Omental fat pad (tissue), 4 donors: Measurements from ENCODE around the gene CYB5RL. TPM values are rescaled to one million over a fixed set of nuclear protein-coding genes. Genes with fewer than 3 reads are reported as not detected.

ENCODE experiments used
- ATAC-seq: fragments of 150-250 bp; one replicate; pipeline ENCODE4 v1.9.1; 2016; ENCODE audit warnings: mild to moderate bottlenecking, moderate library complexity; ENCODE audit not compliant: low FRiP score
- DNase-seq: peaks from one replicate; pipeline ENCODE4 v3.0.0-alpha.2; 2019; ENCODE audit warnings: low spot score
- total RNA-seq, 4 donors: library from RNA; depleted of rRNA; stranded (reverse); fragments of >200 nt; gene quantifications; one replicate each; pipeline ENCODE4 v1.1.0, GENCODE V29; 2016
- TF ChIP-seq, protein P1 (sequence below), 3 donors: fragments of 450-650 bp; IDR thresholded peaks; one replicate each; pipeline ENCODE4 v1.5.1; 2016 to 2017; ENCODE audit warnings: antibody characterized with exemption in 3 of 3, mild to moderate bottlenecking in 3 of 3, moderate library complexity in 2 of 3

Gene CYB5RL
- total RNA-seq, 4 donors from 2014 or later, result 3.1 to 7.1 (median 4.1) TPM

DNA sequence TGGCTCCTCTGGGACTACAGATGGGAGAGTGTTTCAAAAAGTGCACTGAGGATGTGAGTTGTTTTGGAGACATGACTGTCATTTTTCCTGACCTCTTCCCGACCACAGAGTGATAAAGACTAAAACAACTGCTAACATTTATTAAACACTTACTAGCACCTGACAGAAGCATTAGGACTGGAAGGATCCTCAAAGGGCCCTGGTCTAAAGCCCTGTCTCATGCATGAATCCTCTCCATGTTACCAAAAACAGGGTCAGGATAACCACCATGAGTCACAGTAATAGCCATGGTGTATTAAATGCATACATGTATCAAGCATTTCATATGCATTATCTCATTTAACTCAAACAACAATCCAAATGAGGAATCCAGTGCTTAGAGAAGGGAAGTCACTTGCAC is 11.5 kb downstream of the CYB5RL start:
- TF ChIP-seq, protein P1, sequence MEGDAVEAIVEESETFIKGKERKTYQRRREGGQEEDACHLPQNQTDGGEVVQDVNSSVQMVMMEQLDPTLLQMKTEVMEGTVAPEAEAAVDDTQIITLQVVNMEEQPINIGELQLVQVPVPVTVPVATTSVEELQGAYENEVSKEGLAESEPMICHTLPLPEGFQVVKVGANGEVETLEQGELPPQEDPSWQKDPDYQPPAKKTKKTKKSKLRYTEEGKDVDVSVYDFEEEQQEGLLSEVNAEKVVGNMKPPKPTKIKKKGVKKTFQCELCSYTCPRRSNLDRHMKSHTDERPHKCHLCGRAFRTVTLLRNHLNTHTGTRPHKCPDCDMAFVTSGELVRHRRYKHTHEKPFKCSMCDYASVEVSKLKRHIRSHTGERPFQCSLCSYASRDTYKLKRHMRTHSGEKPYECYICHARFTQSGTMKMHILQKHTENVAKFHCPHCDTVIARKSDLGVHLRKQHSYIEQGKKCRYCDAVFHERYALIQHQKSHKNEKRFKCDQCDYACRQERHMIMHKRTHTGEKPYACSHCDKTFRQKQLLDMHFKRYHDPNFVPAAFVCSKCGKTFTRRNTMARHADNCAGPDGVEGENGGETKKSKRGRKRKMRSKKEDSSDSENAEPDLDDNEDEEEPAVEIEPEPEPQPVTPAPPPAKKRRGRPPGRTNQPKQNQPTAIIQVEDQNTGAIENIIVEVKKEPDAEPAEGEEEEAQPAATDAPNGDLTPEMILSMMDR (IDR thresholded peaks at IDR 0.05), result no peak
- no peak for DNase-seq
- ATAC-seq, result no peak

DNA sequence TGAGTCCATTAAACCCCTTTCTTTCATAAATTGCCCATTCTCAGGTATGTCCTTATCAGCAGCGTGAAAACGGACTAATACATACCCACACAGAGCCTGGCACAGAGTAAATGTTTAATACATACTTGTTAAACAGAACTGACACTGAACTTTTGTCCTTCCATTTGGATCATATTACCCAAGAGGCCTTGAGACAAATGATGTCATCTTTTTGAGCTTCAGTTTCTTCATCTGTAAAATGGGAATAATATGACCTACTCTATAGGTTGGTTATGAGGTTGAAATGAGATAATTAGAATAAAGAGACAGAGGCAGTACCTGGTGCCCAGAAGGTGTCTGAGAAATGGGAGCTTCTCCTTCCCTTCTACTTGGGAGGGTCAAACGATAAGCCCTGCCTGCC is 13.8 kb downstream of the CYB5RL start:
- DNase-seq (no peak), ATAC-seq (no peak)
- TF ChIP-seq, protein P1 (IDR thresholded peaks at IDR 0.05), result no peak

DNA sequence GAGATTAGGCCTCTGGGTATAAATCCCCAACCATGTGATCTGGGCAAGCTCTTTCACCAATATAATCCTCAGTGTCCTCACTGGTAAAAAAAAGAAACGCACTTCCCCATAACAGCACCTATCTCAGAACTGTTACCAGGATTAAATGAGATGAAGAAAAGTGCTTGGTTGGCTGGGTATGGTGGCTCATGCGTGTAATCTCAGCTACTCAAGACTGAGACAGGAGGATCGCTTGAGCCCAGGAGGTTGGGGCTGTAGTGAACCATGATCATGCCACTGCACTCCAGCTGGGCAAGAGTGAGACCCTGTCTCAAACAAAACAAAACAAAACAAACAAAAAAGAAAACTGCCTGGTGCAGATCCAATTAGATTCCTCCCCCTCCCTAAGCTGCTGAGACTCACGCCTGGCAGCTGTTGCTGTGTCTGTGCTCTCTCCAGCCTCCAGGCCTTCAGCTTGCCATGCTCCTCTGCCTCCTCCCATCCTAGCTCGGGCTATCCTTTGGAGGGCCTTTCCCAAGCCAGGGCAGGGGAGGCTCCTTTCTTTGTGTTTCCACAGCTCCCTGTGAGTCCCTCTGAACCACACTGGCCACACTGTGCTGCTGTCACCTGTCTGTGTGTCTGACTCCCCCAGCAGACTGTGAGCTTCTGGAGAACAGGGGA is 19.0 kb downstream of the CYB5RL start:
- TF ChIP-seq, protein P1 (IDR thresholded peaks at IDR 0.05), result no peak
- no peak for DNase-seq
- no peak for ATAC-seq

DNA sequence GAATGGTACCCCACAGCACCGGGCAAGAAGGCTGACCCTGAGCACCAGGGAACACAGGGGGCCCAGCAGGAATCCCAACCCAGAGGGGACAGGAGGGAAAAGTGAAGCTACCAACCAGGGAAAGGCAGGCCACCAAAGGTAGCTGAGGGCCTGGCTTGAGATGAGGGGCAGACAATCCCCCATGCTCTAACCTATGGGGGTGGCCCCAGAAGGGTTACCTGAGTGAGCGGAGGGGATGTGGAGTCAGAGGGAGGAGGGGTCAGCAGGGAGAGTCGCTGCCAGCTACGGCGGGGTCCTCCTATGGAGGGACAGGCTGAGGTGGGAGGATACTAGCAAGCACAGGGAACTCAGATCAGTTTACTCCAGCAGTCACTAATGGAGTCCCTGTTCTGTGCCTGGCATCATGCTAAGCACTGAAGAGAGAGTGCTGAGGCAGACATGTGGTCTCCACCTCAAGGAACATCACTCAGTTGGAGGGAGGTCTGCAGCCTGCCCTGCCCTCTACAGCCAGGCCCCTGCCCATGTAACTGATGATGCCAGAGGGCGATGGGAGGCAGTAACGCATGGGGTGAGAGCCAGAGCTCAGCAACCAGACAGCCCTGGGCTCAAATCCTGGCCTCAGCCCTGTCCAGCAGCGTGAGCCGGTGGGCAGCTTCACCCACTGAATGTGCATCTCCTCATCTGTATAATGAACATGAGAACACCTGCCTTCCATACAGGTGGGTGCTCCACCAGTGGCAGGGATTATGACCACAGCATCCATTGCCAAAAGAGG is 21.3 kb downstream of the CYB5RL start:
- ATAC-seq, result no peak
- no peak for DNase-seq
- TF ChIP-seq, protein P1 (IDR thresholded peaks at IDR 0.05), result no peak

DNA sequence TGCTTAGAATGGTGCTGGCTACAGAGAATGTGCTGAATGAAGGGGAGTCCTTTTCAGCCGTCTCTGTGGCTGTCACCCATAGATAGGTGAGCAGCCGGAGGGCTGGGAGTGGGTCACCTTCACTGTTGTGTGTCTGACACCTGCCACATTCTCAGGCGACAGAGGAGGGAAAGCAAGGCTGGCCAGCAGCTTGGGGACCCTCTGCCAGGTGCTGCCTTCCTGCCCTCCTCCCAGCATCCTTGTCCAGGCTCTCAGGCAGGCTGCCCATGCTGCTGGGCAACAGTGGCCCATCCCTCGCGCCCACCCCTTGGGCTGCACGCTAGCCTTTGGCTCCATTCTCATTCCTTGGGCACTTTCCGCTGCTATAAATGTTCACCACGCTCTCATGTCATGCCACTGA is 22.1 kb downstream of the CYB5RL start:
- TF ChIP-seq, protein P1 (IDR thresholded peaks at IDR 0.05), result no peak
- DNase-seq, result no peak
- no peak for ATAC-seq

DNA sequence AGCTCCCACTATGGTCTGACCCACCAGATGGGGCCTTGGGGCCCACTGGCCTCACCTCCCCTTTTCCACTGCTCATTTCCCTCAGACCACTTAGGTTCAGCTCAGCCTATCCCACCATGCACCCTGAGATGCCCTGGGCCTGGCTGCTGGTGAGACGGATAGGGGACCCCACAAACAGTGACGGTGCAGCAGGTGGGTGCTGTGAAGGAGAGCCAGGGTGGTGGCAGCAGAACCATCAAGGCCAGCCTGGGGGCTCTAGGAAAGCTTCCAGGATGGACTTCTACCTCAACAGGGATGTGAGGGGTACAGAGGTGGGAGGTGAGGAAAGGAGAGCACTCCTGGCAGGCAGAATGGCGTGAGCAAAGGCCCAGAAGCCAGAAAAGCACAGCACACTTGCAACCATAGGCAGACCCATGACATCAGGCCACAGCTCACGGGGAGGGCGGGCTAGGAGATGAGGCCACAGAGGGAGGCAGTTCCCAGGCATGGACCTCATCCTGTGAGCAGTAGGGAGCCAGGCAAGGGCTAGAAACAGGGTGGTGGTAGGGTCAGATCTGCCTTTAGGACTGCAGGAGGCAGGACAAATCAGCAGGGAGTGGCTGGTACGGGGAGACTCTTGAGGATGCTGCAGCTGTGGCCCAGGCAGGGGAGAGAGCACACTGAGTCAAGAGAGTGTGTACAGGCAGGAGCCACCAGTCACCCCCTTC is 23.1 kb downstream of the CYB5RL start:
- ATAC-seq (no peak), DNase-seq (no peak)
- TF ChIP-seq, protein P1 (IDR thresholded peaks at IDR 0.05), result no peak
